Left lobe of liver (tissue), 2 donors: ENCODE measurements around the gene PTPN1. TPM values are rescaled to one million over a fixed set of nuclear protein-coding genes. Genes with fewer than 3 reads are reported as not detected.

Experiments
- ATAC-seq: fragments of 200-7000 bp; cut with Tn5 transposase; one replicate; pipeline ENCODE4 v1.9.1; 2020; ENCODE audit warnings: mild to moderate bottlenecking, moderate library complexity
- DNase-seq: peaks from one replicate; pipeline ENCODE4 v3.0.0-alpha.2; 2020; ENCODE audit warnings: low spot score
- total RNA-seq: library from RNA; stranded (reverse); gene quantifications from one replicate; pipeline ENCODE4 v1.2.1, GENCODE V29; 2021
- donor health status: DM: no; HTN: no; CAD: no; lungs with moderate emphysema.
- donor health status: DM: no; HTN: yes; CAD: no.

The PTPN1 gene
- total RNA-seq, 1 donor from 2014 or later = 8.9 TPM

- ATAC-seq (peak; percentile 57), DNase-seq (no peak)
These were observed 741 bp downstream of the PTPN1 start for GRCh38 chr20:50510706-50511542.

DNA sequence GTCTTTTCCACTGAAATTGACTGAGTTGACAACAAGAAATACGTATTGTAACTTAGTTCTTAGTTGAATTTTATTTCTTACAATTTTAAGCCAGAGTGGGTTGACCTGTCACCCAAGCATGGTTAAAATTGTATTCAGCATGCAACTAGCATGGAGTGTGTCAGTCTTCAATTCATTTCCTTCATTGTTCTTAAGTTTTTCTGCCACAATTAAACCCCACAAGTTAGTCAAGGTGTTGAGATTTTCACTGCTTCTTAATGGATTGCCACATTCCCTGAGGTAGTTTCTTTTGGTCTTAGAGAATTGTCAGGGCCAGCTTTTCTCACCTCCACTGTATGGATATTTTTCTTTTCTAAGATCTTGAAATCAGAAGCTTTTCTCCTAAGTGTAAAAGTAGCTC is 2.1 kb downstream of the PTPN1 start:
- DNase-seq (no peak), ATAC-seq (no peak)

- ATAC-seq (no peak), DNase-seq (no peak)
These were observed 3.2 kb downstream of the PTPN1 start for GRCh38 chr20:50513169-50514034.

DNA sequence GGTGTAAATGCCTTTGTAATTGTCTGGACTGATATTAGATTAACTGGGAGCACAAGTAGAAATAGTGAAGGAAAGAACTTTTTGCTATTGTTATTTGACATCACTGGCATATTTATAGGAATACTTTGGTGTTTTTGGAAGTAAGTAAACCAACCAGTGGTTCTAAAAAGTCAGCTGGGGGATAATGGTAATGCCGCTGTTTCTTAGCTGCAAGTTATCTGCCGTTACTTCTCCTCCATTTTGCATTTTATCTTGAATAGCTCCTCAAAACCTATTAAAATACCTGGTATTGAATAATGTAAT is 3.8 kb downstream of the PTPN1 start:
- DNase-seq (no peak), ATAC-seq (no peak)

GRCh38 chr20:50514750-50515149 is 4.6 kb downstream of the PTPN1 start:
- DNase-seq (no peak), ATAC-seq (no peak)

- DNase-seq (no peak), ATAC-seq (no peak)
These were observed 5.4 kb downstream of the PTPN1 start for GRCh38 chr20:50515471-50516106.

DNA sequence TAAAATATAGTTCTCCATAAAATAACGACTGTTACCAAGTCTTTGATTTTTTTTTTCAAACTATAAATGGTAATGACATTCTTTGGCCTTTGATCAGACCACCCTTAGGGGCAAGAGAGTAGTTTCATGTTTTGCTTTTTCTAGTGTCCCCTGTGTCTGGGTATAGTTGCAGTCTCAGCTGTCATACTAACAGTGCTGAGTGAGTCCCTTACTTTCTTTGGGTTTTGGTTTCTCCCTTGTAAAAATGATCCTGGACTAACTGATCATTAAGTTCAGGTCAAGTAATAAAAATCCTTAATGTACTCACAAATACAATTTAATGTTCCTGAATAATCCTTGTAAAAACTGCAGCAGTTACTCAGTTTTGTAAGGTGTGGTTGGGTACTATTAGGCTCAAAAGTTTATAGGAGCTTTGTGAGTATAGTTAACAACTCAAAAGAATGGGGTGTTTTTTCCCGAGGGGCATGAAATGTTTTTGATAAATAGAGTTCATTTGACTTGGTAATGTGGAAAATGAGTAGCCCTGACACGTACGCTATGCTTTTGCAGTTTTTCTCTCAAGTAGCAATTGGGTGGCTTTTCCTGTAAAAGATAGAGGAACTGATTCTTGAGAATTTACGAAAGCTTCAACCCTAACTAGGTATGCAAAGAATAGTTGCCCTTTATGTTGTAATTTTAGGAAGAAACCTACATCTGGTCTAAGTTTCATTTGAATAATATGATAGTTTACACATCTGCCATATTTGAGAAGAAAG is 6.2 kb downstream of the PTPN1 start:
- no peak for ATAC-seq

GRCh38 chr20:50516935-50517816 is 7.0 kb downstream of the PTPN1 start:
- ATAC-seq (no peak), DNase-seq (no peak)

More for the DNA sequence above, 6.2 kb downstream of the PTPN1 start:
- DNase-seq = no peak

GRCh38 chr20:50517817-50518154 is 7.6 kb downstream of the PTPN1 start:
- ATAC-seq = no peak
- no peak for DNase-seq

DNA sequence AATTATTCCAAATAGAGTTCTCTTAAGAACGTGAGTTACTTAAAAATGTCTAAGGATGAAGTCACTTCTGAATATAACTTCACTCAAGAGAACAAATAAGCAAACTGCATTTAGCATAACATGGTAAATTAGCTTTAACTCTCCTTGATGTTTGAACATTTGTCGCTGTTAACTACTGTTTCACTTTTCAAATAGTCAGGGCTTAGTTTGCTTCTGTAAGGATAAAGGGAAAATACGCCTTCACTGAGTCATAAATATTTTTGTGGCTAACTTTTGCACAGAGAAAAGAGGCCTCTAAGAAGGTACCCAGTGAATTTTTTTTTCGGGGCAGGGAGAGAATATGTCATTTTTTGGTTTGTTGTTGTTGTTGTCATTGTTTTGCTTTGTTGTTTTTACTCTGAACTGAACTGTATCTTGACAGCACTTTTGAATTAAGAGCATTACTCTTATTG is 8.1 kb downstream of the PTPN1 start:
- ATAC-seq (no peak), DNase-seq (no peak)

- DNase-seq = no peak
- ATAC-seq = no peak
These were observed 9.0 kb downstream of the PTPN1 start for GRCh38 chr20:50519036-50519762.

- ATAC-seq (no peak), DNase-seq (no peak)
These were observed 10.2 kb downstream of the PTPN1 start for GRCh38 chr20:50520222-50520880.

DNA sequence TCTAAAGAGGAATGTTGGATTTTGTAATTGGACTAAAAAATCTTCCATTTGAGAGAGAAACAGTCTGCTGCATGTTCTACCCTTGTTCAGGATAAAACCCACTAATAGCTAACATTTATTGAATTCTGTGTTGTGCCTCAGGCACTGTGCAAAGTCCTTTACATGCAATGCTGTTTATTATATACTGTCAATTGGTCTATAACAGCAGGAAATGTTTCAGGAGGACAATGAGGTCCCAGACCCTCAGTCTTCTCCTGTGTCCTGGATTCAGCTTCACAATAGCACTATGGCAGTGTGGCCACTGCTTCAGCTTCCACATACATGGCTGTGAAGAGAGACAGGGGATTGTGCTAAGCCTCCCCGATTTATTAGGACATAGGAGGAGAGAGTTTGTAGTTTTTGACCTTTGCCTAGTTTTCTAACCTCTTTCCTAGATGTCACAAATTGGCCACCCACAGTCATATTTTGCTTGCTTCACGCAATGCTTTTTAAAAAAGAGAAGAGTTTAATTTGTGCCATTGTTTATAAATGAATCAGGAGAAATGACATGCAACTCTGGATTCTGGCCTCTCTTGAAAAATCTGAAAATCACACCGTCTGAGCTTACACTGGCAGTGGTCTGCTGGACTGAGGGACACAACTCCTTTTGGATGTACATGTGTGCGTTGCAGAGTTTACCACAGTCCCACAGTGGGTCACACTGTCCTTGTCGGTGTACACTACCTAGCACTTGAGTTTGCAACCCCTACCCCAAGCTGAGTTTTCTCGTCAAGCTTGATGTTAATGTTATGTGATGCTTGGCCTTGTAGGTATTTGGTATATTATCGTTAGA is 11.3 kb downstream of the PTPN1 start:
- peak; percentile 62 for ATAC-seq

DNA sequence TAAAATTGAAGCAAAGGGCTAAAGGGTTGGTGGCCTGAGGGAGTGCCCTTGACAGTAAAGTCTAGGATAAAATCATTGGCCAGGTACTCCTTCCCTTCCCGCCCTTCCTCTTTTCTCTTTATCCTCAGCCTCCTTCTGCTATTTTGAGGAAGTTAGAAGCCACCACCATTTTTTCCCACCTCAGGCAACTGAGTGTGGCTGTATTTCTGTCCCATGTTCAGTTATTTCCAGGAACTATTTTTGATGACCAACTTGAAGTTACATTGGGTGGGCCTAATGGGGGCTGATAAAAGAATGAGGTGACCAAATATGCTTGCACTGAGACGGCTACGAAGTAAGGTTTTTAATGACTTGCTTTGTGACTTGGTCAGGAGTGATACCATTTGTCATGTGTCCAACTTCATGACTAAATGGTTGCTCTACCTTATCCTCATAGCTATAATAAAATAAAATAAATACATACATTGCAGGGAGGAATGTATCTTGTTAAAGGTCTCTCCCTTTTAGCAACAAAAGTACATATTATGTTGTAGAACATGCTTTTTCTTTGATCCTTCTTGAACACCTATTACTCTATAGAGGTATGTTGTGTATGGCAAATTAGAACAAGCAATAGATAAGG is 12.0 kb downstream of the PTPN1 start:
- ATAC-seq = no peak

More for the DNA sequence above, 11.3 kb downstream of the PTPN1 start:
- no peak for DNase-seq

DNA sequence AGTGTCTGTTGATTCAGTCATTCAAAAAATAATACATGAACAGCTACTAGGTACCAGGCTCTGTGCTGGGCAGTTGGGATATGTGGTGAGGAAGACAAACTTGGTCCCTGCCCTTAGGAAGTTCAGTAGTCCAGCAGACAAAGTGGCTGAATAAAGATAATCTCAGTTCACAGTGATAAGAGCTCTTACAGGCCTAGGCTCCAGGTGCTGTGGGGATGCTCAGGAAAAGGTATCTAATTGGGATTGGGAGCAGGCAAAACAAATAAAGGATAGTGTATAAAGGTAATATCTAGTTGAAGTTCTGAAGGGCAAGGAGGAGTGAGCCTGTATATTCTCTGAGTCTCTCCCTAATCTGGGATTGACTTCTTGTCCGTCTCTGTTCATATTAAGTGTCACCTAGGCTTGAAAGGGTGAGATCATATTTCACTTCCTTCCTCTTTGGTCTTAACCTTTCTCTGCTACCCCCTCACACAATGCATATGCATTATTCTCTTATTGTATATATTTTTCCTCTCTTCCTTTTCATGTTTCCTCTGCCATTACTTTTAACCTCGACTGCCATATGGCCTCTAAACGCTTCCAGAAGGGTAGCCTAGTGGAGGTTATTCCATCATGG is 13.5 kb downstream of the PTPN1 start:
- ATAC-seq (no peak), DNase-seq (no peak)

More for the DNA sequence above, 12.0 kb downstream of the PTPN1 start:
- no peak for DNase-seq

DNA sequence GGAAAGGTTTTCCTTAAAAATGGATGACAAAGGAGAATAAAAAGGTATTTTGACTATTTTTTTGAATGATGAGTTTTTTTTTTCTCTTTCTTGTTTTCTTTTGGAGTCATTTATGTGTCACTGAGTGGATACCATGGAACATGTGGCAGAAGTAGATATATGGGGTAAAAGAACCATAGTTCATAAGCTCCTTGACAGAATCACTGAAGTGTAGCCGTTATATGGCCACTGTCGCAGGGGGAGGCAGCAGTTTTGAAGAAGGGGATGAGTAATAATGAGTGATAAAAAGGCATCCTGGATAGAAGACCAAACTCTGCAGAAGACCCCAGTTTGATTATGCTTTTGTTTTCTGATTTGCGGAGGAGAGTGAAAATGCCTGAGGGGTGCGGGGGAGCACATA is 15.5 kb downstream of the PTPN1 start:
- DNase-seq = no peak
- ATAC-seq = no peak
